Tibial artery (tissue), 4 donors: Measurements from ENCODE around the gene RELB.

Experiments used
- DNase-seq, 2 donors: peaks; one replicate each; pipeline ENCODE4 v3.0.0-alpha.2; 2019
- H3K27ac ChIP-seq, 2 donors: fragments of 200-600 bp; sonication (generic) in 1 of 2; 1 replicate in 1 of 2; 2 replicates in 1 of 2; pipeline ENCODE4 v1.5.1; 2018 to 2019; ENCODE audit warnings: mild to moderate bottlenecking in 1 of 2
- H3K27me3 ChIP-seq, 2 donors: fragments of 200-600 bp; sonication (generic) in 1 of 2; one replicate each; pipeline versions ENCODE4 v1.5.1 to v1.6.0; 2016 to 2019
- H3K36me3 ChIP-seq, 3 donors: fragments of 200-600 bp; sonication (generic) in 2 of 3; one replicate each; pipeline ENCODE4 v1.5.1; 2016 to 2019; ENCODE audit warnings: mild to moderate bottlenecking in 2 of 3
- H3K4me1 ChIP-seq, 4 donors: fragments of 200-600 bp; sonication (generic) in 2 of 4; 1 replicate in 3 of 4; 2 replicates in 1 of 4; pipeline ENCODE4 v1.5.1; 2016 to 2019
- H3K4me3 ChIP-seq, 2 donors: fragments of 200-600 bp; sonication (generic) in 1 of 2; 1 replicate in 1 of 2; 2 replicates in 1 of 2; pipeline ENCODE4 v1.5.1; 2018 to 2019; ENCODE audit warnings: mild to moderate bottlenecking in 2 of 2
- H3K9me3 ChIP-seq, 3 donors: fragments of 200-600 bp; sonication (generic) in 1 of 3; one replicate each; pipeline ENCODE4 v1.5.1; 2016 to 2019
- intact Hi-C: fragments of 100-400 bp; cut with DNase I; formaldehyde crosslinking; loops from one replicate; pipeline ENCODE4 v1.15.0; 2023; ENCODE audit warnings: low total_unique reads
- TF ChIP-seq, protein P1 (sequence below), 2 experiments: fragments of 200-600 bp in 1 of 2; fragments of 450-650 bp in 1 of 2; IDR thresholded peaks; one replicate each; pipeline ENCODE4 v1.5.1; 2017 to 2019; ENCODE audit warnings: antibody characterized with exemption in 2 of 2, mild to moderate bottlenecking in 1 of 2, moderate library complexity in 1 of 2

The RELB gene

GRCh38 chr19:45069056-45069455 is 67.8 kb downstream of the RELB start:
- intact Hi-C loops = no loop called here
- DNase-seq = no peak
- Histone ChIP-seq H3K4me3 (no peak overlapping the region), H3K36me3 (peaks cover 64 to 83% (median 71%) of the 10 kb centered on the region in 3 donors), H3K4me1 (peaks cover 0 to 29% (median 0%) of the 10 kb centered on the region in 4 donors), H3K27me3 (no peaks in the 10 kb centered on the region), H3K9me3 (no peaks in the 10 kb centered on the region), H3K27ac (no peak overlapping the region)
- TF ChIP-seq, protein P1, sequence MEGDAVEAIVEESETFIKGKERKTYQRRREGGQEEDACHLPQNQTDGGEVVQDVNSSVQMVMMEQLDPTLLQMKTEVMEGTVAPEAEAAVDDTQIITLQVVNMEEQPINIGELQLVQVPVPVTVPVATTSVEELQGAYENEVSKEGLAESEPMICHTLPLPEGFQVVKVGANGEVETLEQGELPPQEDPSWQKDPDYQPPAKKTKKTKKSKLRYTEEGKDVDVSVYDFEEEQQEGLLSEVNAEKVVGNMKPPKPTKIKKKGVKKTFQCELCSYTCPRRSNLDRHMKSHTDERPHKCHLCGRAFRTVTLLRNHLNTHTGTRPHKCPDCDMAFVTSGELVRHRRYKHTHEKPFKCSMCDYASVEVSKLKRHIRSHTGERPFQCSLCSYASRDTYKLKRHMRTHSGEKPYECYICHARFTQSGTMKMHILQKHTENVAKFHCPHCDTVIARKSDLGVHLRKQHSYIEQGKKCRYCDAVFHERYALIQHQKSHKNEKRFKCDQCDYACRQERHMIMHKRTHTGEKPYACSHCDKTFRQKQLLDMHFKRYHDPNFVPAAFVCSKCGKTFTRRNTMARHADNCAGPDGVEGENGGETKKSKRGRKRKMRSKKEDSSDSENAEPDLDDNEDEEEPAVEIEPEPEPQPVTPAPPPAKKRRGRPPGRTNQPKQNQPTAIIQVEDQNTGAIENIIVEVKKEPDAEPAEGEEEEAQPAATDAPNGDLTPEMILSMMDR (IDR thresholded peaks at IDR 0.05) = no peak

DNA sequence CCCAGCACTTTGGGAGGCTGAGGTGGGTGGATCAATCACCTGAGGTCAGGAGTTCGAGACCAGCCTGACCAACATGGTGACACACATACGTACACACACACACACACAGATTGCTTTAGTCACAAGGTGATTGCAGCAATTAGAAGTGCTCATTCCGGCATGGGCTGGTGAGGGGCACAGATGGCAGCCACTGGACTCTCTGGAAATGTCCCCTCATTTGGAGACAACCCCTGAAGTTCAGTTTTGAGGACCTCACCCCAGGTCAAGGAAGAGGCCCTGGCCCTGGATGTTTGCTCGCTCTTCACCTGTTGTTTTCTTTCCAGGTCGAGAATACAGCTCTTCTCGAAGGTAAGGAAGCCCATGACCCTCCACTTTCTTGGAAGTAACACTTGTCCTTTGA is 69.0 kb downstream of the RELB start:
- Histone ChIP-seq H3K27ac (no peak overlapping the region), H3K27me3 (no peaks in the 10 kb centered on the region), H3K4me3 (no peak overlapping the region), H3K4me1 (peaks cover 0 to 37% (median under 1%) of the 10 kb centered on the region in 4 donors), H3K9me3 (no peaks in the 10 kb centered on the region), H3K36me3 (peaks cover 53 to 72% (median 60%) of the 10 kb centered on the region in 3 donors)
- no peak for DNase-seq
- TF ChIP-seq, protein P1 (IDR thresholded peaks at IDR 0.05) = no peak
- intact Hi-C loops = no loop called here

DNA sequence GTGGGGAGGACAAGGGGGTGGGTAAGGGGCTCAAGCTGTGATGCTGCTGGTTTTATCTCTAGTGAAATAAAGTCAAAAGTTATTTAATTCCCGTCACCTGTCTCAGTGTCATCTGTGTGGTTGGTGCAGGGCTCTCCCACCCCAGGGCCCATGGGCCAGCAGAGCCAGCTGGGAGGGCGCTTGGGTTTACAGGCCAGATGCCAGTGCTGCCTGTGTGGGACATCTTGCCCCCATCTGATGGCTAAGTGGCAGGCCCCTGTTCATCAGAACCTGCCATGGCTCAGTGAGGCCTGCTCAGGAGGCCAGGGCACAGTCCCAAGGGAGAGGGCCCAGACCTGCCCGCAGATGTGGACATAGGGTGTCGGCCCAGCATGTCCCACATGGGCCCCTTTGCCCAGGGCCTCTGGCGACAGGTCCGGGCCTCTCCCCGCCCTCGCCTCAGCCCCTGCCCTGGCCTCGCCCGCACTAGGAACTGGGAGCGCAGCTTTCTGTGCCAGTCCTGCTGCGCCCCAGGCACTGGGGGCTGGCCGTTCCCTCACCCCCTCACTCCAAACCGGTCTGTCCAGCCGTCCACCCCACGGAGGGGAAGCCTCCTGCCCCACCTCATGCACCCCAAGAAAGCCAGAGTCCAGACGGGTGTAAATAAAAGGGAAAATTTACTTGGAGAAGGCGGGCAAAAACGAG is 69.7 kb downstream of the RELB start:
- Histone ChIP-seq H3K9me3 (no peaks in the 10 kb centered on the region), H3K27me3 (no peaks in the 10 kb centered on the region), H3K36me3 (peaks cover 45 to 64% (median 53%) of the 10 kb centered on the region in 3 donors), H3K4me3 (no peak overlapping the region), H3K27ac (no peak overlapping the region), H3K4me1 (peaks cover 0 to 45% (median 4%) of the 10 kb centered on the region in 4 donors)
- TF ChIP-seq, protein P1 (IDR thresholded peaks at IDR 0.05) = no peak
- DNase-seq = no peak
- intact Hi-C loops = no loop called here

GRCh38 chr19:45071545-45071938 is 70.3 kb downstream of the RELB start:
- TF ChIP-seq, protein P1 (IDR thresholded peaks at IDR 0.05) = no peak
- H3K4me1 ChIP-seq = peaks cover 0 to 50% (median 5%) of the 10 kb centered on the region in 4 donors
- H3K4me3 ChIP-seq = no peak overlapping the region
- H3K9me3 ChIP-seq = no peaks in the 10 kb centered on the region
- intact Hi-C loops = no loop called here
- no peak for DNase-seq
- H3K27me3 ChIP-seq = no peaks in the 10 kb centered on the region
- no peak overlapping the region for H3K27ac ChIP-seq
- peaks cover 40 to 59% (median 48%) of the 10 kb centered on the region in 3 donors for H3K36me3 ChIP-seq

DNA sequence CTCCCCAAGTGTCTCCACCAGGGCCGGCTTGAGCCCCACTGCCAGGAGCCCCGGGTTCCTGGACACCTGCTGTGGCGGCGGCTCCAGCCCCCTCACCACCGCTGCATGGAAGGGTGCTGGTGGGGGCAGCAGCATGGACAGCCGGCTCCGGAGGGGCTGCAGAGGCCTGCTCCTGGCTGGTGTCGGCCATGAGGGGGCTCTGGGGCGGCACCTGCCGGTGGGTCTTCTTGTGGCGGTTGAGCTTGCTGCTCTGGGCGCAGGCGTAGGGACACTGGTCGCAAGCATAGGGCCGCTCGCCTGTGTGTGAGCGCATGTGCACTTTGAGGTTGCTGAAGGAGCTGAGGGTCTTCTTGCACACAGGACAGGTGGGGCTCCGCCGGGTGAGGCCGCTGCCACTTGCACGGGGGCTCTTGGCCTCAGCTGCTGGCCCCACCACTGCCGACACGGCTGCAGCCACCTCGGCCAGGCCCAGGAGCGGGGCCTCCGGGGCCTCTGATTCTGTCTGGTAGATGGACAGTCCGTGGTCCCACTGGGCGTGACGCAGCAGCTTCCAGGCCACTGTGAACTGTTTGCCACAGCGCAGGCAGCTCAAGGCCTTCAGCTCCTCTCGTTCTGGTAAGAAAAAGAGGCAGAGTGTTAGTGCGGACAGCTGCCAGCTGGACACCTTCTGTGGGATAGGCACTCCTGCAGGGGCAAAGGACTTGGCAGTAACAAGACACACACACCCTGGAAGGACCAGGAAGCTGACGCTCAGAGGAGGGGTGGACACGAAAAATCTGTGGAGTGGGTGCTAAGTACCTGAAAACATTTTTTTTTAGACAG is 70.9 kb downstream of the RELB start:
- Histone ChIP-seq H3K4me1 (peaks cover 0 to 56% (median 10%) of the 10 kb centered on the region in 4 donors), H3K36me3 (peaks cover 36 to 53% (median 41%) of the 10 kb centered on the region in 3 donors), H3K27me3 (no peaks in the 10 kb centered on the region), H3K27ac (no peak overlapping the region), H3K9me3 (no peaks in the 10 kb centered on the region), H3K4me3 (no peak overlapping the region)
- intact Hi-C loops = no loop called here
- no peak for DNase-seq
- TF ChIP-seq, protein P1 (IDR thresholded peaks at IDR 0.05) = no peak
